ENCODE data around the gene TMC7.

GRCh38 chr16:19112099-19112407 is 128.3 kb downstream of the TMC7 start:
- TF ChIP-seq CTCF (conservative IDR thresholded peaks at IDR 0.05; ENCODE audit: low read length) (no peak), EZH2phosphoT487 (IDR thresholded peaks at IDR 0.05; ENCODE audit: borderline replicate concordance) (no peak)

Data from Loucy (cell line).